ENCODE data around the gene TTC4. TPM values are rescaled to one million over a fixed set of nuclear protein-coding genes. Genes with fewer than 3 reads are reported as not detected.

Gene TTC4
- total and polyA plus RNA-seq, 2 of the 4 experiments (the other 2 are of a cell fraction), result 21.6 to 27.1 TPM

DNA sequence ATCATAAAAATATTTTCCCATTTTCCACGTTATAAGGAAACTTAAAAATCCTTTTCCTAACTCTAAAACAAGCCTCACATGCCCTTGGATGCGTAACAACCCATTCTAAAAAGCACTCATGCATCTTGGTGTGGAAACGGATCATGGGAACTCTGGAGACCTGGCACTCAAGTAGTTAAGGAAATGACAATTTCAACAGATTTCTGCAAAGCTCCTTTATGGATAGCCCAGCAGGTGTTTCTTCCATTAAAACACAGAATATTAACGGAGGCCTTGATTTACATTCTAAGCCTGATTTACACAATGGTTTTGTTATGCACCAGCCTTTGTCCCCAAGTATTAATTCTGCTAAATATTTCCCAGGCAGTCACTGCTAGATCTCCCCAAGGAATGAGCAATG is 35.8 kb downstream of the TTC4 start:
- Histone ChIP-seq H4K5ac (ENCODE audit: low read depth, low read length) (no peak overlapping the region), H3K36me3 (ENCODE audit: control insufficient read depth, insufficient read depth, low read length) (no peaks in the 10 kb centered on the region; the same call in 1 of the 2 replicates), H3K79me1 (ENCODE audit: low read depth in 1 of 2, low read length in 2 of 2) (no peaks in the 10 kb centered on the region), H2BK120ac (ENCODE audit: low read depth, low read length) (no peak overlapping the region), H3K14ac (replicated peaks; ENCODE audit: low read depth, low read length) (no peak overlapping the region), H3K56ac (ENCODE audit: extremely low read depth, insufficient read depth, low read length) (no peak overlapping the region), H3K9ac (ENCODE audit: low read depth, low read length) (no peak overlapping the region), H2BK5ac (ENCODE audit: low read depth, low read length, poor library complexity, severe bottlenecking) (no peak overlapping the region), H4K91ac (ENCODE audit: insufficient read depth, low read depth, low read length) (no peak overlapping the region), H2BK15ac (ENCODE audit: low read depth, low read length) (no peak overlapping the region), H4K8ac (ENCODE audit: low read depth in 2 of 2, low read length in 2 of 2) (no peak overlapping the region), H3K4me1 (ENCODE audit: control insufficient read depth, insufficient read depth, low read length) (no peaks in the 10 kb centered on the region), H3K4me3 (ENCODE audit: insufficient read depth, low read depth, low read length) (no peak overlapping the region), H3K4me2 (ENCODE audit: low read depth, low read length) (no peak overlapping the region), H3K27ac (ENCODE audit: insufficient read depth, low read length) (no peak overlapping the region), H3K18ac (ENCODE audit: low read depth, low read length) (no peak overlapping the region), H2AFZ (replicated peaks; ENCODE audit: low read length, poor library complexity) (no peak overlapping the region), H4K20me1 (ENCODE audit: insufficient read depth, low read length) (no peaks in the 10 kb centered on the region), H2BK20ac (ENCODE audit: low read depth, low read length) (no peak overlapping the region), H3K4ac (ENCODE audit: low read depth, low read length) (no peak overlapping the region), H3K23ac (ENCODE audit: low read depth, low read length) (no peak overlapping the region), H3K27me3 (ENCODE audit: control insufficient read depth, insufficient read depth, low read length) (peaks cover 5% of the 10 kb centered on the region; the same call in 1 of the 2 replicates), H2AK5ac (ENCODE audit: low read depth, low read length) (no peak overlapping the region), H3K9me3 (ENCODE audit: control insufficient read depth, insufficient read depth, low read length) (no peaks in the 10 kb centered on the region), H2AK9ac (replicated peaks; ENCODE audit: low read depth, low read length, poor library complexity) (no peak overlapping the region), H3K9me1 (ENCODE audit: insufficient read depth, low read length) (no peaks in the 10 kb centered on the region)
- no TSS peak for BruUV-seq (replicated peaks)
- ATAC-seq (ENCODE audit: low read depth) (no peak), DNase-seq (no peak)
- CTCF ChIA-PET, result no interaction called here
- WGBS, 2 experiments (ENCODE audit: extremely low coverage in 2 of 2, insufficient read length in 1 of 2), result 0% methylated on average over 1 of the region's 4 CpGs; no CpG with 5 or more reads in 1 of the 2 experiments
- in situ Hi-C loops (cut with MboI; ENCODE audit: low sequenced_read_pairs), result no loop called here
- POLR2A ChIA-PET (ENCODE audit: unreplicated experiment), result no interaction called here
- dilution Hi-C loops (cut with HindIII; ENCODE audit: low sequenced_read_pairs, unreplicated experiment), result no loop called here
- intact Hi-C loops (cut with micrococcal nuclease), result no loop called here
- TF ChIP-seq USF2 (IDR thresholded peaks at IDR 0.05; ENCODE audit: low read depth, low read length), result no peak
- no peak for TF ChIP-seq FOS (IDR thresholded peaks at IDR 0.05; ENCODE audit: low read depth, low read length)
- no peak for TF ChIP-seq ELK1 (IDR thresholded peaks at IDR 0.05; ENCODE audit: borderline replicate concordance, low read depth, low read length)
- TF ChIP-seq CEBPB (IDR thresholded peaks at IDR 0.05; ENCODE audit: low read depth, low read length), result no peak
- TF ChIP-seq RFX5 (IDR thresholded peaks at IDR 0.05; ENCODE audit: low read depth, low read length), result no peak
- TF ChIP-seq, protein P1, sequence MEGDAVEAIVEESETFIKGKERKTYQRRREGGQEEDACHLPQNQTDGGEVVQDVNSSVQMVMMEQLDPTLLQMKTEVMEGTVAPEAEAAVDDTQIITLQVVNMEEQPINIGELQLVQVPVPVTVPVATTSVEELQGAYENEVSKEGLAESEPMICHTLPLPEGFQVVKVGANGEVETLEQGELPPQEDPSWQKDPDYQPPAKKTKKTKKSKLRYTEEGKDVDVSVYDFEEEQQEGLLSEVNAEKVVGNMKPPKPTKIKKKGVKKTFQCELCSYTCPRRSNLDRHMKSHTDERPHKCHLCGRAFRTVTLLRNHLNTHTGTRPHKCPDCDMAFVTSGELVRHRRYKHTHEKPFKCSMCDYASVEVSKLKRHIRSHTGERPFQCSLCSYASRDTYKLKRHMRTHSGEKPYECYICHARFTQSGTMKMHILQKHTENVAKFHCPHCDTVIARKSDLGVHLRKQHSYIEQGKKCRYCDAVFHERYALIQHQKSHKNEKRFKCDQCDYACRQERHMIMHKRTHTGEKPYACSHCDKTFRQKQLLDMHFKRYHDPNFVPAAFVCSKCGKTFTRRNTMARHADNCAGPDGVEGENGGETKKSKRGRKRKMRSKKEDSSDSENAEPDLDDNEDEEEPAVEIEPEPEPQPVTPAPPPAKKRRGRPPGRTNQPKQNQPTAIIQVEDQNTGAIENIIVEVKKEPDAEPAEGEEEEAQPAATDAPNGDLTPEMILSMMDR (conservative IDR thresholded peaks at IDR 0.05; ENCODE audit: low read depth, low read length), result no peak
- TF ChIP-seq MXI1 (IDR thresholded peaks at IDR 0.05; ENCODE audit: borderline replicate concordance, low read depth, low read length), result no peak
- no peak for TF ChIP-seq MAFK (IDR thresholded peaks at IDR 0.05; ENCODE audit: low read depth, low read length)
- no peak for TF ChIP-seq POLR2A (IDR thresholded peaks at IDR 0.05; ENCODE audit: low read depth, low read length)
- no peak for TF ChIP-seq BHLHE40 (IDR thresholded peaks at IDR 0.05; ENCODE audit: low read depth, low read length)
- no peak for TF ChIP-seq RCOR1 (IDR thresholded peaks at IDR 0.05; ENCODE audit: insufficient replicate concordance, low read length)
- no peak for TF ChIP-seq NFE2L2 (IDR thresholded peaks at IDR 0.05; ENCODE audit: low read depth, low read length)
- TF ChIP-seq MAZ (IDR thresholded peaks at IDR 0.05; ENCODE audit: borderline replicate concordance, low read depth, low read length), result no peak
- no peak for TF ChIP-seq RAD21 (IDR thresholded peaks at IDR 0.05; ENCODE audit: low read length)
- TF ChIP-seq CHD1 (IDR thresholded peaks at IDR 0.05; ENCODE audit: low read depth, low read length), result no peak
- TF ChIP-seq SMC3 (IDR thresholded peaks at IDR 0.05; ENCODE audit: low read depth, low read length), result no peak

Measured in IMR-90 (cell line).